Neutrophil (primary cell): ENCODE results near the gene ARHGEF1.
A peak's percentile ranks its signal among the peaks of the same experiment; 100 is the strongest.
"Not testable (repeated sequence)": the region's sequence is repeated elsewhere in the genome, so short reads cannot be mapped to it uniquely, and the experiment has no call there.

Experiments
- H3K27ac ChIP-seq: fragments of 200-600 bp; sonication (generic); 2 replicates; pipeline ENCODE4 v1.5.1; 2016; ENCODE audit warnings: mild to moderate bottlenecking, moderate library complexity
- H3K27me3 ChIP-seq: fragments of 200-600 bp; sonication (generic); 2 replicates; pipeline ENCODE4 v1.6.0; 2016; ENCODE audit warnings: mild to moderate bottlenecking
- H3K36me3 ChIP-seq: fragments of 200-600 bp; sonication (generic); 2 replicates; pipeline ENCODE4 v1.5.1; 2017
- H3K4me1 ChIP-seq, 2 experiments: fragments of 200-600 bp in 1 of 2; sonication (generic) in 1 of 2; 1 replicate in 1 of 2; 2 replicates in 1 of 2; pipeline versions ENCODE4 v1.5.1 to v1.6.1; 2013 to 2016; ENCODE audit warnings: low read depth in 1 of 2, low read length in 1 of 2, mild to moderate bottlenecking in 1 of 2, moderate library complexity in 1 of 2; ENCODE audit not compliant: control insufficient read depth in 1 of 2, insufficient read depth in 1 of 2
- H3K4me3 ChIP-seq, 2 experiments: fragments of 200-600 bp in 1 of 2; sonication (generic) in 1 of 2; 1 replicate in 1 of 2; 2 replicates in 1 of 2; pipeline ENCODE4 v1.5.1; 2013 to 2016; ENCODE audit warnings: low read depth in 1 of 2, low read length in 1 of 2, mild to moderate bottlenecking in 1 of 2, moderate library complexity in 1 of 2
- H3K9me3 ChIP-seq: fragments of 200-600 bp; sonication (generic); 2 replicates; pipeline ENCODE4 v1.5.1; 2016
- TF ChIP-seq, protein P1 (sequence below): fragments of 200-600 bp; sonication (generic); IDR thresholded peaks from 2 replicates; pipeline ENCODE4 v1.5.1; 2016; ENCODE audit warnings: antibody characterized with exemption

Gene ARHGEF1

GRCh38 chr19:41869374-41869955 is 13.5 kb upstream of the ARHGEF1 start:
- peaks cover 49 to 54% of the 10 kb centered on the region in 2 experiments for H3K4me1 ChIP-seq
- peaks cover 3% of the 10 kb centered on the region for H3K36me3 ChIP-seq
- H3K27me3 ChIP-seq, result no peaks in the 10 kb centered on the region
- H3K9me3 ChIP-seq, result no peaks in the 10 kb centered on the region
- TF ChIP-seq, protein P1, sequence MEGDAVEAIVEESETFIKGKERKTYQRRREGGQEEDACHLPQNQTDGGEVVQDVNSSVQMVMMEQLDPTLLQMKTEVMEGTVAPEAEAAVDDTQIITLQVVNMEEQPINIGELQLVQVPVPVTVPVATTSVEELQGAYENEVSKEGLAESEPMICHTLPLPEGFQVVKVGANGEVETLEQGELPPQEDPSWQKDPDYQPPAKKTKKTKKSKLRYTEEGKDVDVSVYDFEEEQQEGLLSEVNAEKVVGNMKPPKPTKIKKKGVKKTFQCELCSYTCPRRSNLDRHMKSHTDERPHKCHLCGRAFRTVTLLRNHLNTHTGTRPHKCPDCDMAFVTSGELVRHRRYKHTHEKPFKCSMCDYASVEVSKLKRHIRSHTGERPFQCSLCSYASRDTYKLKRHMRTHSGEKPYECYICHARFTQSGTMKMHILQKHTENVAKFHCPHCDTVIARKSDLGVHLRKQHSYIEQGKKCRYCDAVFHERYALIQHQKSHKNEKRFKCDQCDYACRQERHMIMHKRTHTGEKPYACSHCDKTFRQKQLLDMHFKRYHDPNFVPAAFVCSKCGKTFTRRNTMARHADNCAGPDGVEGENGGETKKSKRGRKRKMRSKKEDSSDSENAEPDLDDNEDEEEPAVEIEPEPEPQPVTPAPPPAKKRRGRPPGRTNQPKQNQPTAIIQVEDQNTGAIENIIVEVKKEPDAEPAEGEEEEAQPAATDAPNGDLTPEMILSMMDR, result no peak
- H3K27ac ChIP-seq, result peak overlapping the region; percentile 56
- H3K4me3 ChIP-seq, result no peak overlapping the region

GRCh38 chr19:41870401-41870873 is 12.5 kb upstream of the ARHGEF1 start:
- no peaks in the 10 kb centered on the region for H3K36me3 ChIP-seq
- no peaks in the 10 kb centered on the region for H3K9me3 ChIP-seq
- no peak overlapping the region for H3K4me3 ChIP-seq
- no peaks in the 10 kb centered on the region for H3K27me3 ChIP-seq
- H3K27ac ChIP-seq, result peak overlapping the region; percentile 56
- TF ChIP-seq, protein P1, result no peak
- H3K4me1 ChIP-seq, result peaks cover 49 to 56% of the 10 kb centered on the region in 2 experiments

DNA sequence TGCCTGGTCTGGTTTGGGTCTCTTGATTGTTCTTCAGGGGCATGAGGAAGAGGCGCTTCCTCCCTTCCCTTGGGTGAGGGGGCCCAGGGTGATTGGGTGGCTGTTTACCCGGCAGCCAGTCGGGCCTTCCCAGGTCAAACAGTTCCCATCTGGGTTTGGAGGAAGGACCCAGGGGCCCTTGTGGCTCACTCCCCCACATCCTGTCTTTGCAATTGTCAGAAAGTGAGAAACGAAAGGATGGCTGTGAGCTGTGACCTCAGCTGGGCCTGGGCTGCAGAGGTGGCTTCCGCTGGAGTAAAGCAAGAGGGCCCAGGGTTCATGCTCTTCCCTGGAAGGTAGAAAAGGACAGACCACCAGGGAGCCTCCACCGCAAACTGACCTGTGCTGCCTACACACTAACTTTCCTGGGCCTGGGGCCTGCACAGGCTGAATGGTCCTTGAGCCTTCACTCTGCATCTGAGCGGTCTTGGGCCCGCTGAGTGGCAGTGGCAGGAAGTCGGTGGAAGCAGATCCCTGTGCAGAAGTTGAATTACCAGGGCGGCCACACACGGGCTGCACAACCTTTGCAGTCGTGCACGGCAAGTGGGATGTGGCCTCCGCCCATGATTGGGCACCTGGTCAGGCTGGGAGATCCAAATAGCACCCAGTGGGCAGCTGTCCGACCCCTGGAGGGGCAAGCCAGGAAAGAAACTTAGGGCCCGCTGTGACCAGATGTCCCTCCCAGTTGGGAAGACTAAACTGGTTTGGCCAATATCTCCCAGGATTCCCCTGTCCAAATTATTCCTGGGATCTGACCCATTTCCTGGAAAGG is 11.2 kb upstream of the ARHGEF1 start:
- Histone ChIP-seq H3K4me3 (peak overlapping the region; percentile 1 to 15), H3K27ac (peak overlapping the region; percentile 80), H3K4me1 (peaks cover 54 to 61% of the 10 kb centered on the region in 2 experiments), H3K36me3 (no peaks in the 10 kb centered on the region), H3K27me3 (no peaks in the 10 kb centered on the region), H3K9me3 (no peaks in the 10 kb centered on the region)
- TF ChIP-seq, protein P1, result no peak

GRCh38 chr19:41872384-41872774 is 10.6 kb upstream of the ARHGEF1 start:
- H3K36me3 ChIP-seq, result no peaks in the 10 kb centered on the region
- H3K9me3 ChIP-seq, result no peaks in the 10 kb centered on the region
- H3K27ac ChIP-seq, result peak overlapping the region; percentile 80
- peak overlapping the region; percentile 1 to 15 for H3K4me3 ChIP-seq
- no peaks in the 10 kb centered on the region for H3K27me3 ChIP-seq
- TF ChIP-seq, protein P1, result no peak
- H3K4me1 ChIP-seq, result peaks cover 57 to 62% of the 10 kb centered on the region in 2 experiments

- Histone ChIP-seq H3K9me3 (no peaks in the 10 kb centered on the region), H3K4me1 (peaks cover 64 to 68% of the 10 kb centered on the region in 2 experiments)
- TF ChIP-seq, protein P1, result peak; percentile 81
Observed at GRCh38 chr19:41872775-41873647, 10.0 kb upstream of the ARHGEF1 start.

DNA sequence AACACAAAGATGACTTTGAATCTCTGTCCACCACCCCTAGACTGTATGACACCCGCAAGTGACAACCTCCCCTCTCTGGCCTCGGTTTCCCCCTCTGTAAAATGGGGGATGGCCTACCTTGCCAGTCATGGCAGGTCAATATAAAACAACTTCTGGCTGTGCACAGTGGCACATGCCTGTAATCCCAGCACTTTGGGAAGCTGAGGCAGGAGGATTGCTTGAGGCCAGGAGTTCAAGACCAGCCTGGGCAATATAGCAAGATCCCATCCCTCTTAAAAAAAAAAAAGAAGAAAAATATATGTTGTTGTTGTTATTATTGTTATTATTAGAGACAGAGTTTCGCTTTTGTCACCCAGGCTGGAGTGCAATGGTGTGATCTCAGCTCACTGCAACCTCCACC is 7.0 kb upstream of the ARHGEF1 start:
- H3K27me3 ChIP-seq, H3K4me3 ChIP-seq, H3K9me3 ChIP-seq, H3K36me3 ChIP-seq: not testable (repeated sequence)
- peak overlapping the region; percentile 25 for H3K27ac ChIP-seq
- peaks cover 82 to 84% of the 10 kb centered on the region in 2 experiments for H3K4me1 ChIP-seq

More at GRCh38 chr19:41872775-41873647, 10.0 kb upstream of the ARHGEF1 start:
- Histone ChIP-seq H3K4me3 (peak overlapping the region in 1 of 2 experiments; percentile 1), H3K36me3 (no peaks in the 10 kb centered on the region), H3K27me3 (no peaks in the 10 kb centered on the region), H3K27ac (peak overlapping the region; percentile 80)
